ENCODE measurements around the gene DPP4.
"Not testable (repeated sequence)": the region's sequence is repeated elsewhere in the genome, so short reads cannot be mapped to it uniquely, and the experiment has no call there.

Gene DPP4

GRCh38 chr2:161962160-161962559 is 111.9 kb downstream of the DPP4 start:
- H3K4me3 ChIP-seq (ENCODE audit: low read depth, low read length), result no peak overlapping the region
- DNase-seq (ENCODE audit: low read depth, low spot score), result no peak
- TF ChIP-seq CTCF (IDR thresholded peaks at IDR 0.05; ENCODE audit: insufficient read depth, low read length, missing control alignments), result no peak
- CTCF ChIA-PET, result no interaction called here
- POLR2A ChIA-PET, result no interaction called here

- no peak for TF ChIP-seq CTCF (IDR thresholded peaks at IDR 0.05; ENCODE audit: insufficient read depth, low read length, missing control alignments)
- ChIA-PET POLR2A (no interaction called here), CTCF (no interaction called here)
- no peak for DNase-seq (ENCODE audit: low read depth, low spot score)
- no peak overlapping the region for H3K4me3 ChIP-seq (ENCODE audit: low read depth, low read length)
Observed at GRCh38 chr2:161961061-161961460, 113.0 kb downstream of the DPP4 start.

GRCh38 chr2:161956738-161957137 is 117.3 kb downstream of the DPP4 start:
- no peak for DNase-seq (ENCODE audit: low read depth, low spot score)
- no peak for TF ChIP-seq CTCF (IDR thresholded peaks at IDR 0.05; ENCODE audit: insufficient read depth, low read length, missing control alignments)
- H3K4me3 ChIP-seq (ENCODE audit: low read depth, low read length), result no peak overlapping the region
- ChIA-PET CTCF (no interaction called here), POLR2A (no interaction called here)

GRCh38 chr2:161955211-161955610 is 118.8 kb downstream of the DPP4 start:
- no peak for TF ChIP-seq CTCF (IDR thresholded peaks at IDR 0.05; ENCODE audit: insufficient read depth, low read length, missing control alignments)
- CTCF ChIA-PET, result interaction anchor here (0.9 to 1.1 kb wide), 3 partner anchors 9 to 170 kb away, joined by 3 read pairs; no protein-coding TSS in a partner anchor
- H3K4me3 ChIP-seq (ENCODE audit: low read depth, low read length), result no peak overlapping the region
- DNase-seq (ENCODE audit: low read depth, low spot score), result no peak
- POLR2A ChIA-PET, result no interaction called here

GRCh38 chr2:161954103-161954502 is 119.9 kb downstream of the DPP4 start:
- no peak for TF ChIP-seq CTCF (IDR thresholded peaks at IDR 0.05; ENCODE audit: insufficient read depth, low read length, missing control alignments)
- no peak overlapping the region for H3K4me3 ChIP-seq (ENCODE audit: low read depth, low read length)
- ChIA-PET POLR2A (no interaction called here), CTCF (interaction anchor here (0.9 kb wide), 1 partner anchor 169 kb away, joined by 3 read pairs; no protein-coding TSS in a partner anchor)
- no peak for DNase-seq (ENCODE audit: low read depth, low spot score)

GRCh38 chr2:161953367-161953766 is 120.6 kb downstream of the DPP4 start:
- CTCF ChIA-PET; DNase-seq (ENCODE audit: low read depth, low spot score); H3K4me3 ChIP-seq (ENCODE audit: low read depth, low read length); POLR2A ChIA-PET: not testable (repeated sequence)

GRCh38 chr2:161952783-161953191 is 121.2 kb downstream of the DPP4 start:
- no peak for DNase-seq (ENCODE audit: low read depth, low spot score)
- POLR2A ChIA-PET, result no interaction called here
- no peak for TF ChIP-seq CTCF (IDR thresholded peaks at IDR 0.05; ENCODE audit: insufficient read depth, low read length, missing control alignments)
- CTCF ChIA-PET, result no interaction called here
- no peak overlapping the region for H3K4me3 ChIP-seq (ENCODE audit: low read depth, low read length)
